Endothelial cell of umbilical vein (primary cell): ENCODE measurements around the gene SRSF1. TPM values are rescaled to one million over a fixed set of nuclear protein-coding genes. Genes with fewer than 3 reads are reported as not detected.

Source experiments
- BruUV-seq: library from RNA; stranded (reverse); fragments of 400-500 nt; replicated peaks from 2 replicates; lab custom pipeline; 2021; lab: Mats Ljungman, UMichigan
- CTCF ChIA-PET: fragments of 300-600, 350-600 bp; sonication (Branson Sonifier 250); formaldehyde crosslinking; loops from one replicate; lab custom pipeline; 2021; ENCODE audit warnings: antibody characterized with exemption, inconsistent platforms; lab: Charles Lee
- POLR2A ChIA-PET: fragments of 300-600, 350-600 bp; sonication (Branson Sonifier 250); formaldehyde crosslinking; loops from one replicate; lab custom pipeline; 2021; ENCODE audit warnings: antibody characterized with exemption, inconsistent platforms; lab: Charles Lee
- DNase-seq: peaks from one replicate; pipeline ENCODE4 v3.0.0-alpha.2; 2011; ENCODE audit warnings: low read depth, low spot score
- FAIRE-seq: peaks from 2 replicates; lab custom pipeline; 2011; peaks lifted over from hg19 to GRCh38; lab: Jason Lieb, UNC
- H2AFZ ChIP-seq: 2 replicates; pipeline ENCODE4 v1.6.0; 2012; ENCODE audit warnings: low read depth, low read length, control low read depth, inconsistent platforms
- H3K27ac ChIP-seq: 2 replicates; pipeline ENCODE4 v1.5.1; 2011; ENCODE audit warnings: low read depth, mild to moderate bottlenecking, control low read depth, low read length, moderate library complexity; ENCODE audit not compliant: insufficient read depth
- H3K27me3 ChIP-seq, 2 experiments: 2 replicates each; pipeline versions ENCODE4 v1.6.0 to v1.6.1; 2011; ENCODE audit warnings: low read length in 2 of 2, mixed read lengths in 1 of 2; ENCODE audit not compliant: control insufficient read depth in 2 of 2, insufficient read depth in 2 of 2
- H3K36me3 ChIP-seq, 2 experiments: 2 replicates in 1 of 2; 3 replicates in 1 of 2; pipeline ENCODE4 v1.5.1; 2011; ENCODE audit warnings: low read length in 2 of 2, mild to moderate bottlenecking in 1 of 2, moderate library complexity in 1 of 2; ENCODE audit not compliant: control insufficient read depth in 2 of 2, insufficient read depth in 2 of 2; ENCODE audit errors: extremely low read depth in 1 of 2
- H3K4me1 ChIP-seq: 3 replicates; pipeline ENCODE4 v1.5.1; 2011; ENCODE audit warnings: mild to moderate bottlenecking, low read length; ENCODE audit not compliant: control insufficient read depth, insufficient read depth; ENCODE audit errors: extremely low read depth
- H3K4me2 ChIP-seq: 2 replicates; pipeline ENCODE4 v1.6.1; 2011; ENCODE audit warnings: low read length, control low read depth, mixed read lengths; ENCODE audit not compliant: insufficient read depth
- H3K4me3 ChIP-seq, 3 experiments: fragments of 200-600 bp in 1 of 3; sonication (generic), shearing (Covaris generic) in 1 of 3; replicated peaks in 1 of 3; 2 replicates each; pipeline ENCODE4 v1.5.1; 2011 to 2016; ENCODE audit warnings: control low read depth in 3 of 3, low read length in 3 of 3, mild to moderate bottlenecking in 2 of 3, inconsistent platforms in 1 of 3, low read depth in 1 of 3, moderate library complexity in 1 of 3; ENCODE audit not compliant: insufficient read depth in 1 of 3
- H3K79me2 ChIP-seq: 2 replicates; pipeline ENCODE4 v1.6.0; 2012; ENCODE audit warnings: low read length, inconsistent platforms; ENCODE audit not compliant: control insufficient read depth, insufficient read depth
- H3K9ac ChIP-seq: replicated peaks from 2 replicates; pipeline ENCODE3; 2011; ENCODE audit warnings: low read length, control low read depth; ENCODE audit not compliant: insufficient read depth; ENCODE audit errors: extremely low read depth
- H3K9me1 ChIP-seq: replicated peaks from 3 replicates; pipeline ENCODE4 v1.6.0; 2011; ENCODE audit warnings: mild to moderate bottlenecking, low read length; ENCODE audit not compliant: control insufficient read depth, insufficient read depth; ENCODE audit errors: extremely low read depth
- H3K9me3 ChIP-seq: replicated peaks from 2 replicates; pipeline ENCODE4 v1.5.1; 2012; ENCODE audit warnings: low read length, inconsistent platforms; ENCODE audit not compliant: control insufficient read depth, insufficient read depth
- H4K20me1 ChIP-seq: replicated peaks from 2 replicates; pipeline ENCODE3; 2011; ENCODE audit warnings: mild to moderate bottlenecking, low read length; ENCODE audit not compliant: control insufficient read depth, insufficient read depth; ENCODE audit errors: extremely low read depth
- CTCF ChIP-seq, 2 donors: IDR thresholded peaks; 1 replicate in 1 of 2; 2 replicates in 1 of 2; pipeline ENCODE4 v1.5.1; 2011; ENCODE audit warnings: low read length in 2 of 2, mild to moderate bottlenecking in 2 of 2, moderate library complexity in 2 of 2, control low read depth in 1 of 2, inconsistent platforms in 1 of 2, low read depth in 1 of 2; ENCODE audit not compliant: insufficient read depth in 1 of 2; ENCODE audit errors: extremely low read depth in 1 of 2
- EZH2 ChIP-seq: IDR thresholded peaks from 2 replicates; pipeline ENCODE4 v1.6.1; 2012; ENCODE audit warnings: borderline replicate concordance, low read depth, mild to moderate bottlenecking, moderate library complexity, low read length, inconsistent platforms; ENCODE audit not compliant: severe bottlenecking
- FOS ChIP-seq: IDR thresholded peaks from 2 replicates; pipeline ENCODE4 v1.6.1; 2011; ENCODE audit warnings: mild to moderate bottlenecking, low read length, moderate library complexity, borderline replicate concordance; ENCODE audit not compliant: insufficient read depth
- GATA2 ChIP-seq: IDR thresholded peaks from 2 replicates; pipeline ENCODE4 v1.7.0; 2011; ENCODE audit warnings: low read depth, mild to moderate bottlenecking, moderate library complexity, mixed read lengths, low read length; ENCODE audit not compliant: insufficient read length, insufficient read depth
- JUN ChIP-seq: IDR thresholded peaks from 2 replicates; pipeline ENCODE4 v1.6.1; 2011; ENCODE audit warnings: borderline replicate concordance, low read depth; ENCODE audit not compliant: insufficient read length, insufficient read depth
- MAX ChIP-seq: IDR thresholded peaks from 2 replicates; pipeline ENCODE4 v1.6.1; 2011; ENCODE audit not compliant: insufficient read depth, insufficient read length
- MYC ChIP-seq: IDR thresholded peaks from one replicate; pipeline ENCODE4 v1.6.1; 2011; ENCODE audit warnings: mild to moderate bottlenecking, low read depth, low read length
- POLR2A ChIP-seq: IDR thresholded peaks from 2 replicates; pipeline ENCODE4 v1.6.1; 2012; ENCODE audit warnings: low read depth, mild to moderate bottlenecking, control low read depth, low read length
- POLR2AphosphoS5 ChIP-seq: IDR thresholded peaks from 2 replicates; pipeline ENCODE4 v1.6.1; 2012; ENCODE audit warnings: low read depth, mild to moderate bottlenecking, control low read depth, low read length, moderate library complexity; ENCODE audit not compliant: insufficient read depth
- dilution Hi-C: fragments of 300-500 bp; cut with MboI; formaldehyde crosslinking; loops from one replicate; pipeline ENCODE4 v1.15.0; 2019; ENCODE audit warnings: low sequenced_read_pairs; ENCODE audit not compliant: extremely low pct_ligation_motif_present
- intact Hi-C: fragments of 100-400 bp; cut with micrococcal nuclease; formaldehyde crosslinking; loops from one replicate; pipeline ENCODE4 v1.10.0; 2022
- polyA plus RNA-seq, 4 experiments: library from polyadenylated mRNA; depleted of rRNA in 3 of 4; stranded (reverse) in 3 of 4; unstranded in 1 of 4; fragments of >200 nt; gene quantifications; 2 replicates each; pipeline versions ENCODE4 v1.2.1 to v1.2.3, GENCODE V29; 2011 to 2012; ENCODE audit warnings: missing spikeins in 1 of 4
- total RNA-seq: library from RNA; stranded (reverse); gene quantifications from 2 replicates; pipeline ENCODE4 v1.2.3, GENCODE V29; 2021

Gene SRSF1
- total and polyA plus RNA-seq, 2 donors (not counting 3 experiments of a cell fraction or from before 2014, with no cell fraction given), result 133 to 316 TPM

GRCh38 chr17:57972151-57972550 is 34.9 kb downstream of the SRSF1 start:
- ChIA-PET POLR2A (interaction anchor here (0.5 kb wide), 1 partner anchor 23 kb away, joined by 4 read pairs; no protein-coding TSS in a partner anchor), CTCF (interaction anchor here (1.0 to 2.7 kb wide), 8 partner anchors 9 to 114 kb away, joined by 3 to 9 read pairs (median 4); partner anchors contain the start of gene CUEDC1)
- Histone ChIP-seq H3K27me3 (no peaks in the 10 kb centered on the region), H3K4me2 (no peak overlapping the region), H2AFZ (no peak overlapping the region), H3K4me3 (no peak overlapping the region), H3K9me1 (no peaks in the 10 kb centered on the region), H3K9me3 (no peaks in the 10 kb centered on the region), H3K27ac (no peak overlapping the region), H3K79me2 (no peaks in the 10 kb centered on the region), H3K9ac (no peak overlapping the region), H4K20me1 (no peaks in the 10 kb centered on the region), H3K4me1 (peaks cover 6% of the 10 kb centered on the region), H3K36me3 (peaks cover 8 to 16% of the 10 kb centered on the region in 2 experiments)
- FAIRE-seq, result no peak
- intact Hi-C loops (no loop called here), dilution Hi-C loops (no loop called here)
- TF ChIP-seq MYC (no peak), CTCF (IDR thresholded peaks at IDR 0.05; ENCODE audit: extremely low read depth in 1 of 2, insufficient read depth in 1 of 2, low read depth in 1 of 2, low read length in 2 of 2) (no peak), POLR2AphosphoS5 (no peak), MAX (no peak), GATA2 (no peak), POLR2A (no peak), EZH2 (no peak), FOS (no peak), JUN (no peak)
- no TSS peak for BruUV-seq
- DNase-seq, result no peak
